ENCODE results near the gene FLNA.
"Not testable (repeated sequence)": the region's sequence is repeated elsewhere in the genome, so short reads cannot be mapped to it uniquely, and the experiment has no call there.

DNA sequence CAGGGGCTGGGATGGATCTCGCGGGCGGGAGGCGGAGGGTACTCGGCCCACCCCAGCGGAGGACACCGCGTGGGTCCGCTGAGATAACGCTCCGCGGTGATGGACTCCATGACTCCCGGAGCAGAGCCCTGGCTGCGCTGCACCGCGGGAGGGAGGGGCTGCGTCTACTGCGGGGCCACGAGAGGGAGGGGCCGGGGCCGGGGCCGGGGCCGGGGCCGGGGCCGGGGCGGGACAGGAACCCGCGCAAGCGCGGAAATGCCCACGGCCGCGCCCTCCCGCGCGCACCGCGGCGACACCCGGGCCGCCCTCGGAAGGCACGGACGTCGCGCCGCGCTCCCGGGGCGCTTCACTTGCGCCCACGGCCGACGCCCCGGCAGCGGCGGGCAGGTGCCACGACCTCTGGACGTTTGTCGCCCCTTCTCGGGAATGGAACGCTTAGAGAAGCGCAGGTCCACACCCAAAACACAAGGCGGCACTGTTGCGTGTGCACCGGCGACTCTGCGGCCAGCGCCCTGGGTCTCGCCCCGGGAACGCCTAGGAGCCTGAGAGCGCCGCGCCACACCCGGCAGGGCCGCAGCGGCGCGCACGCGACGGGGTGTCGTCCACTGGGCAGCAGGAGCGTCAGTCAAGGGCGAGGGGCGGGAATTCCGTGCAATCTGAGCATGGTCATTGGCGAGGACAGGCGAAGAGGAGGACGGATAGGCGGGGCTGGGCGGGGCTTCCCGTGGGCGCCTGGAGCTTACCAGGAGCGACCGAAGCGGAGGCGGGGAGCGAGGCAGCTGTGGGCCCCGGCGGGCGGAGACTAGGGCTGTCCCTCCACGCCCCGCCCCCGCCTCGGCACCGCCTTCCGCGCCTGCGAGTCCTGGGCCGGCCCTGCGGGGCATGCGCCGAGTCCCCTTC is 32.8 kb downstream of the FLNA start:
- TF ChIP-seq, protein P1, sequence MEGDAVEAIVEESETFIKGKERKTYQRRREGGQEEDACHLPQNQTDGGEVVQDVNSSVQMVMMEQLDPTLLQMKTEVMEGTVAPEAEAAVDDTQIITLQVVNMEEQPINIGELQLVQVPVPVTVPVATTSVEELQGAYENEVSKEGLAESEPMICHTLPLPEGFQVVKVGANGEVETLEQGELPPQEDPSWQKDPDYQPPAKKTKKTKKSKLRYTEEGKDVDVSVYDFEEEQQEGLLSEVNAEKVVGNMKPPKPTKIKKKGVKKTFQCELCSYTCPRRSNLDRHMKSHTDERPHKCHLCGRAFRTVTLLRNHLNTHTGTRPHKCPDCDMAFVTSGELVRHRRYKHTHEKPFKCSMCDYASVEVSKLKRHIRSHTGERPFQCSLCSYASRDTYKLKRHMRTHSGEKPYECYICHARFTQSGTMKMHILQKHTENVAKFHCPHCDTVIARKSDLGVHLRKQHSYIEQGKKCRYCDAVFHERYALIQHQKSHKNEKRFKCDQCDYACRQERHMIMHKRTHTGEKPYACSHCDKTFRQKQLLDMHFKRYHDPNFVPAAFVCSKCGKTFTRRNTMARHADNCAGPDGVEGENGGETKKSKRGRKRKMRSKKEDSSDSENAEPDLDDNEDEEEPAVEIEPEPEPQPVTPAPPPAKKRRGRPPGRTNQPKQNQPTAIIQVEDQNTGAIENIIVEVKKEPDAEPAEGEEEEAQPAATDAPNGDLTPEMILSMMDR (IDR thresholded peaks at IDR 0.05): not testable (repeated sequence)
- TF ChIP-seq REST (IDR thresholded peaks at IDR 0.05; ENCODE audit: insufficient read depth in 1 of 2, low read depth in 2 of 2, low read length in 1 of 2); TCF7L2 (IDR thresholded peaks at IDR 0.05; ENCODE audit: low read depth, low read length); POLR2AphosphoS5 (IDR thresholded peaks at IDR 0.05; ENCODE audit: low read depth, low read length); SIN3A (IDR thresholded peaks at IDR 0.05; ENCODE audit: borderline replicate concordance, insufficient read depth, low read depth, low read length): not testable (repeated sequence)
